Activated naive CD4-positive, alpha-beta T cell treated with Interleukin-2 at 50 U/mL for 16 hours (primary cell): ENCODE data around the gene BAG2.

Experiments used
- DNase-seq: peaks from one replicate; pipeline ENCODE4 v3.0.0-alpha.2; 2020

The BAG2 gene

DNA sequence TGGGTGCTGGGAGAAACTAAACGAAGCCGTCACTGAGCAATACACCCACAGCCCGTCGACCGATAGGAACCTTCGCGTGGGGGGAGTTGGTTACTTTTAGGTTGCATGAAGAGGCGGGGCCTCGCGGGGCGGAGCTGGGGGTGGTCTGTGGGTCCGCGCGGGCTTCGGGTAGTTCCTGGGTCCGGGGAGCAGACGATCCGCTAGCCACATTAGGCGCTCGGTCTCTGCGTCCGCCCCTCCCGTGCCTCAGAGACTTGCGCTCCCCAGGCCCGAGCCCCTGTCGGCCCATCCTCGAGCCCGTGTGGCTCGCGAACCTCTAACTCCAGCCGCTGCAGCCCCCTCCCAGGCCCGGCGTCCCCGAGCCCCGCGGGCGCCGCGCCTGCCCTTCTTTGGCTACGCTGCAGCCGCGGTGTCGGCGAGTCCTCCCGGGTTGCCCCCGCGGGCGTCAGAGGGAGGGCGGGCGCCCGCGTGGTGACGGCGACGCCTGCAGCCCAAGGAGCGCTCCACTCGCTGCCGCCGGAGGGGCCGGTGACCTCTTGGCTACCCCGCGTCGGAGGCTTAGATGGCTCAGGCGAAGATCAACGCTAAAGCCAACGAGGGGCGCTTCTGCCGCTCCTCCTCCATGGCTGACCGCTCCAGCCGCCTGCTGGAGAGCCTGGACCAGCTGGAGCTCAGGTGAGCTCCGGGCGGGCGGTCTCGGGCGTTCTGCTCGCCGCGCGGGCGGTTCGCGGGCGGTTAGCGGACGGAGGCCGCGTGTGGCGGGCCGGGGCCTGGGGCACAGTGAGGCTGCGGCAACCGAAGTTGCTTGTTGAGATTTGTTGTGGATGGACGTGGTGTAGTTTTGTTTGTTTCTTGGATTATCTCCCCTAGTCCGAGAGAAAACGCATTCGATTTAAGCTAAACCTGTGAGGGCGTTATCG is at the start of gene BAG2:
Gene BAG2, plus strand, starts transcription at position 191 of the 920 bp plus-strand sequence. Its CDS starts 372 bp downstream, at position 563.
- peak; percentile 90 for DNase-seq

DNA sequence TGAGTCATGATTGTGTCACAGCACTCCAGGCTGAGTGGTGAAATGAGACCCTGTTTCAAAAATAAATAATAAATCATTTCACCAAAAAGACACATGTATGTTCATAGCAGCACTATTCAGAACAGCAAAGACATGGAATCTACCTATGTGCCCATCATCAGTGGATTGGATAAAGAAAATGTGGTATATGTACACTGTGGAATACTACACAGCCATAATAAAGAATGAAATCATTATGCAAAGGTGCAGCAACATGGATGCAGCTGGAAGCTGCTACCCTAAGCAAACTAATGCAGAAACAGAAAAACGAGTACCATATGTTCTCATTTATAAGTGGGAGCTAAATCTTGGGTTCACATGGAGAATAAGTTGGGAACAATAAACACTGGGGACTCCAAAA is 49.0 kb upstream of the BAG2 start:
- DNase-seq = no peak

DNA sequence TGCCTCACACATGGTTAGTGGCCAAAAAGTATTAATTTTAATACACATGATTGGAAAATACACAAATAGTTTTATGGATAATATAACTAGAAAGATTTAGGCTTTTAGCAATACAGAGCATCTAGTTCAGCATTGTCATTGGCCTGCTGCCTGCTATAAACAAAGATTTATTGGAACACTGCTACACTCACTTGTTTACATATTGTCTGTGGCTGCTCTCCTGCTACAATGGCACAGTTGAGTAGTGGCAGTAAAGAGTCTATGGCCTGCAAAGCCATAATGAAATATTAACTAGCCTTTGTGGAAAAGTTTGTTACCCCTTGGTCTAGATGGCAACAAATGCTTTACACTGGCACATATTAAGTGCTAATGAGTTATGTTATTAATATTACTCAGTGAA is 44.4 kb upstream of the BAG2 start:
- DNase-seq = no peak

DNA sequence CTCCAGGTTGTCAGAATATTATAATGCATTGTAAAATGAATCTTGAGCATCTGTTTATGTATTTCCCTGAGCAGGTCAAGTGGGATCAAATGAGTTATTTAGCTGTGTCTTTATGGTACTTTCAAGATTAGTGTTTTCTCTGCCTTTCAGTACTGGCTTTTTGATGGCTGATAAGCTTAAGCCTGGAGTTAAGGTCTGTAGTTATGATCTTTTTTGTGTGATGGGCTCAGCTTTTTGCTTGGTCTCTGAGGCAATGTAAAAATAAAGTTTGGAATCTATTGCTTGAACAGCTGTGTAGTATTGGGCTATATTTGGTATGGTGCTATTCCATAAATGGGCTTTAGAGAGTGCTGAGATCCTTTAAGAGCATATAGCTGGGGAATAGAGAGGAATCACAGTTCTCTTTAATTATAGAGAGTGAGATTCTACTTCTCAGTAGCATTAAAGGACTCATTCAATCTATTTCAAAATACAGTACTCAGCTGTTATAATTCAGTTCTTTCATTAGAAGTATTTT is 41.4 kb upstream of the BAG2 start:
- no peak for DNase-seq

DNA sequence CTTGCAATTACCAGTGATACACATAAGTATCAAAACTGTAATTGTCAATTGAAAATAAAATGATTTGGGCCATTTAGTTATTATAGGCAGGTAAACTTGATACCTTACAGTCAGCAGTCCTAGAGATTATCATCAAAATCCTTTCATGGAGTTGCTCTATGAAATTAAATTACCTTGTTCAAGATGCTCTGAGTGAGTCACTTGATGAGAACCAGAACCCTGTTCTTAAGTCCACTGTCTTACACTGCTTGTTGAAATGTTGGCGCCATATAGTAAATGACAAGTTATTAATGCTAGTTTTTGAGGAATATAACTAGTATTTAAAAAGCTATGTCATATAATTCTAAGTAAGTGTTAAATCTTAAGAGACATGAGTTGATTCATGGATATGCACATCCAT is 37.2 kb upstream of the BAG2 start:
- no peak for DNase-seq

DNA sequence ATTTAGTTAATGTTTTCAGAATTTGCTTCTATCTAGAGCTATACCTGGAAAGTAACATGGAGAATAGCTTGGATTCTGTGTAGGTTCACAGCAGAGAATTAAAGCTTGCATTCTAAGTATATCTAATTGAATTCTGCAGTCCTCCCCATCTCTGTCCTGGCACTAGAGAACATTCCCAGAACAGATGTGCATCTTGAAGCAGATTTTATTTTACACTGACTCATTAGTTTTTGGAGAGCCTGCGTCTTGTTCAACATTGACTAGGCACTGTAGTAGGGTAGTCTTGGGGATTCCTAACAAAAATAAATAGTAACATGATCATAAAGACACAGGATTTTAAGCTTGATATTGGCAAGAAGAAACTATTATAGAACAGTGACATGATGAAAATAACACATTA is 36.2 kb upstream of the BAG2 start:
- DNase-seq = no peak

DNA sequence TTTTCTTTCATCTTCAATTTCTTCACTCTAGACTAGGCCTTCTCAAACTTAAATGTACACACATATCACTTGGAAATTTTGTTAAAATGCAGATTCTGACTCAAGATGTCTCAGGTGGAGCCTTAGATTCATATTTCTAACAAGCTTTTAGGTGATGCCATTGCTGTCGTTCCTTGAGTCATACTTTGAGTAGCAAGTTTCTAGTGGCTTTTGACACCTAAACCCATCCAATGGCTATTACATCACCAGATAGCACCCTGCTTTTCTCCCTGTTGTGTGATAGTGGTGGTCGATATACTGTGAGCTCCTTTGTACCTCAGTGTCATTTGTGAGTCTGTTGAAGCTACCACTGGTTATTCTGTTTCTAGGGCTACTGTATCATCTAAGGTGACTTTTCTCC is 34.8 kb upstream of the BAG2 start:
- no peak for DNase-seq

DNA sequence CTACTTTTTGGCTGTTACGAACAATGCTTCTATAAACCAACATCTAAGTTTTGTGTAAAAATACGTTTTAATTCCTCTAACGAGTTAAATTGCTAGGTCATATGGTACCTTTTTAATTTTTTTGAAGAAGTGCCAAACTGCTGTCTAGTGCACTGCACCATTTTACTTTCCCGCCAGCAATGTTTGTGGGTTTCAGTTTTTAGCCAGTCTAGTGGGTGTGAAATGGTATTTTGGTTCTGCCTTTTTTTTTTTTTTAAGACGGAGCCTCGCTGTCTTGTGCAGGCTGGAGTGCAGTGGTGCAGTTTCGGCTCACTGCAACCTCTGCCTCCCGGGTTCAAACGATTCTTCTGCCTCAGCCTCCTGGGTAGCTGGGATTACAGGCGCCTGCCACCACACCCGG is 34.1 kb upstream of the BAG2 start:
- no peak for DNase-seq

DNA sequence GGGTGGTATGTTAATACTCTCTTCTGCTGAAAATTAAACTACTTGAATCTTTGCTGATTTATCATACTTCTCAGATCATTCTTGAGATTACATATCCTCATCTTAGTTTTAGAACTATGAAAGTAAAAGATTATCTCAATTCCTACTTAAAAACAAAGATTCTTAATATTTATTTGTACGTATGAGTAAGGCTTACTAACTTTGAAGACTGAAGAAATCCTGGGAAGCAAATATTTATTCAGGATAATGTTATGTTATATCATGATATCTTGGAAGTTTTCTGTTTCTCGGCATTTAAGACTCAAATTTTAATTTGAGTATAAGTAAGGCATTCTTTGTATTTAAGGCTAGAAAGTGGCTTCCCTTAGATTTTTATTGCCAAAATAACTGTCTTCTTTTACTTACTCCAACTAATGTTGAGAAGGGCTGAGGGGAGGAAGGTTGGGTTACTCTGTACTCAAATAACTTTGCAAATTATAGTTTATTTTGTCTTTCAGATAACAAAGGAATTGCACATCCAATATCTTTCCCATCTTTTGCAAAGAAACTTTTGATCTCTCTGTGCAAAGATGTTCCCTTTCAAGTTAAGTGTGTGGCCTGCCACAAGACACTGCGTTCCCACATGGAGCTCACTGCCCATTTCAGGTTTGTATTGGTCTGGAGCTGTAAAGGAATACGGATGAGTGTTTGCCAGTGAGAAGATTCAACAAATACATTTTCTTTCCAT is 30.5 kb upstream of the BAG2 start:
- DNase-seq = no peak

DNA sequence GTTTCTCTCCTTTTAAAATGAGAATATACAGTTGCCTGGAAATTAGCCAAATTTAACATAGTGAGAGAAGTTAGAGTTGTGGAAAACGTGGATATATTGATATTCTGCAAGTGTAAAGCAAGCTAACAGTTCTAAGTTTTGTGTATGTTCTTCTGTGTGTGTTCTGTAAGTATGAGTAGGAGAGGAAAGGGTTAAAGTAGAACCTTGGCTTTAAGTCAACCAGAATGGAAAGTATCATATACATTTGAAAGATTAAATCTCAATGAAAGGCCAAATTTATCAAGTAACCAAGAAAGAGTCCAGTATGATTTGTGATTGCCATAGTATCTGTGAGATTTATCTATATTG is 30.0 kb upstream of the BAG2 start:
- DNase-seq = no peak

DNA sequence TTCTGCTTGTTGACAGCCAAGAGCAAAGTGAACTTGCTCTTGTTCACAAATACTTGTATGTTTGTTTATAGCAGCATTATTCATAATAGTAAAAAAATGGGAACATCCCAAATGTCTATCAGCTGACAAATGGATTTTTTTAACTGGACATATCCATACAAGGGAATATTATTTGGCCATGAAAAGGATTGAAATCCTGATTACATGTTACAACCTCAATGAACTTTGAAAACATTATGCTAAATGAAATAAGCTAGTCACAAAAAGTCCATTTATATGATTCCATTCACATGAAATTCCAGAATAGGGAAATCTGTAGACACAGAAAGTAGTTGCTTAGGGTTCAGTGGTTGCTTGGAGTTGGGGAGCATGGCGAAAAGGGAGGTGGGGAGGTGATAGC is 28.4 kb upstream of the BAG2 start:
- DNase-seq = no peak

DNA sequence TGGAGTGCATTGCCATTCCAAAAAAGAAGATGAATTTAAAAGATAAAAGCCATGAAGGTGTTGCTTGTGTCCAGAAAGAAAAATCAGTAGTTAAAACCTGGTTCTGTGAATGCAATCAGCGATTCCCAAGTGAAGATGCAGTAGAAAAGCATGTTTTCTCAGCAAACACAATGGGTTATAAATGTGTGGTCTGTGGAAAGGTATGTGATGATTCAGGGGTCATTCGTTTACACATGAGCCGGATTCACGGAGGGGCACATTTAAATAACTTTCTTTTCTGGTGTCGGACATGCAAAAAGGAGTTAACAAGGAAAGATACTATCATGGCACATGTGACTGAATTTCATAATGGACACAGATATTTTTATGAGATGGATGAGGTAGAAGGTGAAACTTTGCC is 24.7 kb upstream of the BAG2 start:
- DNase-seq = no peak

DNA sequence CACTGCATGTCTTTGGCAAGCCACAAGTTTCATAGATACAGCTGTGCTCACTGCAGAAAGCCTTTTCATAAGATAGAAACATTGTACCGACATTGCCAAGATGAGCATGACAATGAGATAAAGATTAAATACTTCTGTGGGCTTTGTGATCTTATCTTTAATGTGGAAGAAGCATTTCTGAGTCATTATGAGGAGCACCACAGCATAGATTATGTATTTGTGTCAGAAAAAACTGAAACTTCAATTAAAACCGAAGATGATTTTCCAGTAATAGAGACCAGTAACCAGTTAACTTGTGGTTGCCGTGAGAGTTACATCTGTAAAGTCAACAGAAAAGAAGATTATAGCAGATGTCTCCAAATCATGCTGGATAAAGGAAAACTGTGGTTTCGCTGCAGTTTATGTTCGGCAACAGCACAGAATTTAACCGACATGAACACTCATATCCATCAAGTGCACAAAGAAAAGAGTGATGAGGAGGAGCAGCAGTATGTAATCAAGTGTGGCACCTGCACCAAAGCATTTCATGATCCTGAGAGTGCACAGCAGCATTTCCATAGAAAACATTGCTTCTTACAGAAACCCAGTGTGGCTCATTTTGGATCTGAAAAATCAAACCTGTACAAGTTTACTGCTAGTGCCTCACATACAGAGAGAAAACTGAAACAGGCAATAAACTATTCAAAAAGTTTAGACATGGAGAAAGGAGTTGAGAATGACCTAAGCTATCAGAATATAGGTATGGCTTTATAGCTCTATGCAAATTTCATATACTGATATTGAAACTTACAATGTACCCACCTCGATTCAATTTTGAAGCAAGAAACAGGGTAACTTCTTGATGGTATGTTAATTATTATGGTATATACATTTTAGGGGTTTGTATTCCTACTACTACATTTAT is 23.9 kb upstream of the BAG2 start:
- no peak for DNase-seq

DNA sequence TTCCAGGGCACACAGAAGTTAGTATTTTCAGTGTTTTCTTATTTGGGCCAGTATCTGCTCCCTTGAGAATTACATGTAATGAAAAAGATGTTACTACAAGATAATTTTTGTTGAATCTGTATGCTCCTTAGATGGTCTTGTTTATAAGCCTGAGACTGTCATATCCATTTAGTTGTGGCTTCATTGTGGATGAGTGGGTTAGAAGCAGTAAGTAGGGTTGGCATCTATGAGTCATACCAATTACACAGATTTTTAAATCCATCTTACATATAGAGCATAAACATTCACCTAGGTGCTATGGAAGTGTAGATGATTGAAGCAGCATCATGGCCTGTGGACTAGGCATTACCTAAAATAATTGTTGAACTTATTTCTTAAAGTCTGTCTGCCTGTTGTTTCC is 13.5 kb upstream of the BAG2 start:
- DNase-seq = no peak

DNA sequence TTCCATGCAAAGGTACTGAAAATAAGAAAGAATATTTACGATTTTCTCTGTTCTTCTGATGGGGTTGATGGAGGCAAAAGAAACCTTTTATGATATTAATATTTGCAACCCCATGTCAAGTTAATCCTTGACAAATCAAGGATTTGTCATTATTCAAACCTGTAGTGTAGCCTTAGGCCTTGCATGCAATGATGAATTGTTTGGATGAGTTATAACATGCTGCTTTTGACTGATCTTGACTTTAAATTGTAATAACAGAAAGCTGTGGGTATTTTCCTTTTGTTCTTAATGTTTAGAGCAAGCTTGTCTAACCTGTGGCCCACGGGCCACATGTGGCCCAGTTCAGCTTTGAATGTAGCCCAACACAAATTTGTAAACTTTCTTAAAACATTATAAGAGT is 13.0 kb upstream of the BAG2 start:
- no peak for DNase-seq

DNA sequence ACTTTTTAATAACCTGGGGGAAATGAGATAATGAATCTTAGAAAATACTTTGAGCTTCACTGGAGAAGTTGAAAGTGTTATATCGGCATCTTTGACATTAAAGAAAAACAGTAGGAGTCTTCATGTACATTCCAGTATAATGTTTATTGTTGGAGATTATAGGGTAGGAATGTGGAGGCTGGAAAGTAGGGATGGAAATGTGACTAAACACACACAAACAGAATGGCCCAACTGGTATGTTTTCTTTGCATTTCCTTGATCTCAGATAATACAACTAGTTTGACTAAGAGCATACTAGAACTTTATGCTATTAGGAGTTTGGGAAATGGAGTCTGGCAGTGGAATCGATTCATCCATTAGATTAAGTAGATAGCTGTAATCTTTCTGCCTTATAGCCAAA is 10.1 kb upstream of the BAG2 start:
- no peak for DNase-seq

DNA sequence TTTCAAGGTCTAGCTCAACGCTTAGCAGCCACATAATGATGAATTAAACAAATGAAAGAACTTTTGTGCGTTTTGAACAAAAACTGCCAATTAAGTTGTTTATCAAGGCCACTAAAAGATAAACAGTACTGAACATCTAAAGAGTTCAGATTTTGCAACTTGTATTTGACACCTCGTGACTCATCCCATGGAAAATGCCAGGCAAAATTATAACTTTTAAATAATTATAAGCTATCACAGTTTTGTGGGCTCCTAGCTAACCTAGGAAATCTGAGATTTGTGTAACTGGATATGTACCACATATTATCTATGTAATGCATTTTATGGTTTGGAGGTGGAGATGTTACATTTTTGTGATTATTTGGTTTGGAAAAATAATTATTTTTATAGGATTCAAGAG is 9.6 kb upstream of the BAG2 start:
- DNase-seq = no peak

DNA sequence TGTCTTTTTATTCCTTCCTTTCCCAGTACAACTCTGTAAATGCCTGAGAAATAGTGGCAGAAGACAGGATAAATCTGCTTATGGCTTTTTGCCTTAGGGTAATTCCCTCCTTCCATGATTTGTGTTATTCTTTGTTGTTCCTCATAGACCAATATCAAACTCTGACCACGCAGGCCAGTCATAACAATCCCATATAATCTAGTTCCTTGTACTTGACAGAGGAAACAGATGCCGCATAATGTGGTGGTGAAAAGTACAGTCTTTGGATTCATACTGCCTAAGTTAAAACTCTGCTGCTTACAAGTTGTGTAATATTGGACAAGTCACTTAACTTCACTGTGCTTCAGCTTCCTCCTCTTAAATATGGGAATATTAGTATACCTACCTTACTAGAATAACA is 8.2 kb upstream of the BAG2 start:
- no peak for DNase-seq

DNA sequence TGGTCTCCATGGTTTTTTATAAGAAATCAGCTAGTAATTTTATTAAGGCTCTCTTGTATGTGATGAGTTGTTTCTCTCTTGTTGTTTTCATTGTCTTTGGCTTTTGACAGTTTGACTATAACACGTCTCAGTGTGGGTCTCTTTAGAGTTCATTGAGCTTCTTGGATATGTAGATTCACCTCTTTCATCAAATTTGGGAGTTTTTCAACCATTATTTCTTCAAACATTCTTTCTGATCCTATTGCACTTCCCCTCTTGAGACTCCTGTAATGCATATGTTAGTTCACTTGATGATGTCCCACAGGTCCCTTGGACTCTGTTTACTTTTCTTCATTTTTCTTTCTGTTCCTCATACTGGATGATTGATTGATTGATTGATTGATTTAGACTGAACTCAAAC is 7.0 kb upstream of the BAG2 start:
- no peak for DNase-seq

DNA sequence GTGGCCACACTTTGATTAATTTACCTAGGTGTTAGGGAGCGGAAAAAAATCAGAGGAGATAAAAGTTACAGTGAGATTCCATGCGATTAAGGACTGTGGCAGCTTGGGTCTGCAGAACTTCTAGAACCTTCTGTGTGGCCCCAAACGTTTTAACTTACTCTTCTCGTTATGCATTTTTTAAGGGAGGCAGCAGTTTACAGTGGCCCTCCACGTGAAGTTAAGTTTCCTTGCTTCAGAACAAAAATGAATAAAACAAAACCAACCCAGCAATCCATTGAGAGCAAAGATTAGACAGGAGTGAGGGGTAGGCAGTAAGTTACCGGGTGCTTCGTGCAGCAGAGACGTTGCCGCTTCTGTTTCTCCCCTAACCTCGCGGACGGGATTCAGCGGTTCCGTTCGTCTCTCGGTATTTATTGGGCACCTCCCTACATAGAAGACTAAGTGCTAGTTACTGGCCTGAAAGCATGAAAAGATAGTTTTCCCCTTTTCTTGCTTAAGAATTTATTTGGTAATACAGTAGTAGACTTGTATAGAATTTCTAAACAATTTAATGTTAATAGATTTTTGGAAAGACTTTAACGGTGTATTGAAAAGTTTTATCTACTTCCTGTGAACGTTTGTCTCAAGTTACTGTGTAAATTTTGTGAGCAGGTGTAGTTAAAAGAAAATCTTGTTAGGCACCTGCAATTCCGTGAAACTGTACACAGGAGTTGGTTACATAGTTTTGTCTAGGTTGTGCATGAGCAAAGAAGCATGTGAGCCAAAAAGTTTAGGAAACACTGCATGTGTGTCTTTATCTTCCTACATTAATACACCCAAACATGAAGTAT is 1.1 kb downstream of the BAG2 start:
- peak; percentile 17 for DNase-seq

DNA sequence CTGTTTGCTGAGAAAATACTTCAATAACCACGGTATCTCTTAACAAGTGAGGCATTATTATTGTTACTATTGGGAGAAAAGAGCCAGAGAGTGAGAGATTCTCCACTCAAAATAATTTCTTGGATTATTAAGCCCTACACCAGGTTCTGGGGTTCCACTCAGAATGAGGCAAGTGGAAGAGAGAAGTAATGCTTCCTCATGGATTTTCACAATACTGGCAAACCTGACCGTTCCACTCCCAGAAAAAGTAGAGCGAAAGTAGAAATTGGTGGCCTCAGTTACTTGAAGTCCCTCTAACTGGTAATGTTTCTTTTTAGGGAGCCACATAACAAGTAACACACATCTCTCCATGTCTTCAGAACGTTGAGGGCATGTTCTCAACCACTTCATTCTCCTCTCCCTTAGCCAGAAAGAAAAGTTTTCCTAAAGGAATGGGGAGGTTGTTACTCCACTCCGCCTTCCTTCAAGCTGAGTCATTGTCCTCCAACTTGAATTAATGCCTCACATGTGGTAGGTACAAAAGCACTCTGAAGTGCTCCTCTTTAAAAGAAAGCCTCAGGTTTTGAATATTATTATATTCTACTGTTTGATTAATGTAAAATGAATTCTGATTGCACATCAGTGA is 1.9 kb downstream of the BAG2 start:
- DNase-seq = no peak

DNA sequence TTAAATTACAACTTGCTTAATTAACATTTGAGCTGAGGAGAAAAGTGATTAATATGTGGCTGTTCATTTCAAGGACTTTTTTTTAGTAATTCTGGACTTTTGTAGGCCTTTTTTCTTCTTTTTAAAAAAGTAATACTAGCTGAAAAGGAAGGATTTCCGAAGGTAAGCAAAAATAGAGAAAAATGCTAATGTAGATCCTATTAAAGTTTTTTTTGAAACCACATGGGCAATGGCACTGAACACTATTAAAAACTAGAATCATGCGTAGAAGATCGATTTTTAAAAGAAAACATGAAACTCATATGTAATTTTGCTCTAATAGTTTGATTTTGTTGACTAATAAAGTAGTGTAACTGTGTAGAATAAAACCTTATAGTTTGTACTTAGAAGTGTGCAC is 2.4 kb downstream of the BAG2 start:
- DNase-seq = no peak
